Measurements from ENCODE around the gene ATP6AP2. TPM values are rescaled to one million over a fixed set of nuclear protein-coding genes. Genes with fewer than 3 reads are reported as not detected.
A peak's percentile ranks its signal among the peaks of the same experiment; 100 is the strongest.

ATP6AP2 gene
- total and polyA plus RNA-seq, 2 of the 4 experiments (the other 2 are of a cell fraction): 76.2 to 175 TPM

GRCh38 chrX:40651620-40652223 is 71.0 kb downstream of the ATP6AP2 start:
- Histone ChIP-seq H2AK9ac (replicated peaks; ENCODE audit: low read depth, low read length, poor library complexity) (no peak overlapping the region), H4K91ac (ENCODE audit: insufficient read depth, low read depth, low read length) (no peak overlapping the region), H3K9me1 (ENCODE audit: insufficient read depth, low read length) (no peaks in the 10 kb centered on the region), H4K20me1 (ENCODE audit: insufficient read depth, low read length) (no peaks in the 10 kb centered on the region), H3K79me1 (ENCODE audit: low read depth in 1 of 2, low read length in 2 of 2) (0 out of 4 replicates have a peak, but pooled peaks cover 0 to under 1% of the 10 kb centered on the region in 2 experiments), H3K23ac (ENCODE audit: low read depth, low read length) (no peak overlapping the region), H2BK15ac (ENCODE audit: low read depth, low read length) (no peak overlapping the region), H3K4me2 (ENCODE audit: low read depth, low read length) (no peak overlapping the region), H3K14ac (replicated peaks; ENCODE audit: low read depth, low read length) (no peak overlapping the region), H4K8ac (ENCODE audit: low read depth in 2 of 2, low read length in 2 of 2) (no peak overlapping the region), H3K4me1 (ENCODE audit: control insufficient read depth, insufficient read depth, low read length) (no peaks in the 10 kb centered on the region), H2AFZ (replicated peaks; ENCODE audit: low read length, poor library complexity) (no peak overlapping the region), H3K27ac (ENCODE audit: insufficient read depth, low read length) (no peak overlapping the region), H3K9ac (ENCODE audit: low read depth, low read length) (no peak overlapping the region), H2BK120ac (ENCODE audit: low read depth, low read length) (no peak overlapping the region), H3K18ac (ENCODE audit: low read depth, low read length) (no peak overlapping the region), H3K56ac (ENCODE audit: extremely low read depth, insufficient read depth, low read length) (no peak overlapping the region), H3K27me3 (ENCODE audit: control insufficient read depth, insufficient read depth, low read length) (no peaks in the 10 kb centered on the region), H3K36me3 (ENCODE audit: control insufficient read depth, insufficient read depth, low read length) (peaks cover 2% of the 10 kb centered on the region), H2BK20ac (ENCODE audit: low read depth, low read length) (no peak overlapping the region), H2AK5ac (ENCODE audit: low read depth, low read length) (no peak overlapping the region), H3K4me3 (ENCODE audit: insufficient read depth, low read depth, low read length) (no peak overlapping the region), H3K9me3 (ENCODE audit: control insufficient read depth, insufficient read depth, low read length) (no peaks in the 10 kb centered on the region), H2BK5ac (ENCODE audit: low read depth, low read length, poor library complexity, severe bottlenecking) (no peak overlapping the region), H3K4ac (ENCODE audit: low read depth, low read length) (no peak overlapping the region), H4K5ac (ENCODE audit: low read depth, low read length) (no peak overlapping the region)
- ATAC-seq (ENCODE audit: low read depth) (no peak), DNase-seq (peak; percentile 65)
- no CpG with 5 or more reads among the region's 3 CpGs for WGBS, 2 experiments (ENCODE audit: extremely low coverage in 2 of 2, insufficient read length in 1 of 2)
- no peak for TF ChIP-seq ELK1 (IDR thresholded peaks at IDR 0.05; ENCODE audit: borderline replicate concordance, low read depth, low read length)
- no peak for TF ChIP-seq CEBPB (IDR thresholded peaks at IDR 0.05; ENCODE audit: low read depth, low read length)
- TF ChIP-seq POLR2A (IDR thresholded peaks at IDR 0.05; ENCODE audit: low read depth, low read length): no peak
- no peak for TF ChIP-seq RFX5 (IDR thresholded peaks at IDR 0.05; ENCODE audit: low read depth, low read length)
- no peak for TF ChIP-seq NFE2L2 (IDR thresholded peaks at IDR 0.05; ENCODE audit: low read depth, low read length)
- peak; percentile 79 for TF ChIP-seq CTCF (conservative IDR thresholded peaks at IDR 0.05; ENCODE audit: low read depth, low read length)
- no peak for TF ChIP-seq MAFK (IDR thresholded peaks at IDR 0.05; ENCODE audit: low read depth, low read length)
- no peak for TF ChIP-seq MXI1 (IDR thresholded peaks at IDR 0.05; ENCODE audit: borderline replicate concordance, low read depth, low read length)
- TF ChIP-seq RAD21 (IDR thresholded peaks at IDR 0.05; ENCODE audit: low read length): peak; percentile 82
- TF ChIP-seq RCOR1 (IDR thresholded peaks at IDR 0.05; ENCODE audit: insufficient replicate concordance, low read length): no peak
- peak; percentile 70 for TF ChIP-seq SMC3 (IDR thresholded peaks at IDR 0.05; ENCODE audit: low read depth, low read length)
- no peak for TF ChIP-seq MAZ (IDR thresholded peaks at IDR 0.05; ENCODE audit: borderline replicate concordance, low read depth, low read length)
- TF ChIP-seq CHD1 (IDR thresholded peaks at IDR 0.05; ENCODE audit: low read depth, low read length): no peak
- TF ChIP-seq BHLHE40 (IDR thresholded peaks at IDR 0.05; ENCODE audit: low read depth, low read length): no peak
- TF ChIP-seq USF2 (IDR thresholded peaks at IDR 0.05; ENCODE audit: low read depth, low read length): no peak
- ChIA-PET POLR2A (ENCODE audit: unreplicated experiment) (interaction anchor here (0.5 kb wide), 1 partner anchor 1286 kb away, joined by 3 read pairs; no protein-coding TSS in a partner anchor), CTCF (interaction anchor here (0.6 to 1.3 kb wide), 13 partner anchors 12 to 990 kb away, joined by 3 to 7 read pairs (median 4); no protein-coding TSS in a partner anchor)
- intact Hi-C loops (cut with micrococcal nuclease): loop anchor here (1.0 to 5.0 kb wide), 4 partner anchors 143 to 601 kb away; no protein-coding TSS in a partner anchor
- dilution Hi-C loops (cut with HindIII; ENCODE audit: low sequenced_read_pairs, unreplicated experiment): no loop called here
- no TSS peak for BruUV-seq (replicated peaks)
- in situ Hi-C loops (cut with MboI; ENCODE audit: low sequenced_read_pairs): loop anchor here (5.0 to 25.0 kb wide), 3 partner anchors 143 to 586 kb away; no protein-coding TSS in a partner anchor

Measured in IMR-90 (cell line).